ENCODE measurements around the gene PLEKHG4B.

- TF ChIP-seq CTCF (IDR thresholded peaks at IDR 0.05; ENCODE audit: poor library complexity, severe bottlenecking) (no peak), TAF1 (IDR thresholded peaks at IDR 0.05; ENCODE audit: low read depth) (no peak), EZH2 (IDR thresholded peaks at IDR 0.05; ENCODE audit: borderline replicate concordance, insufficient read depth, low read length, poor library complexity, severe bottlenecking) (no peak), EP300 (conservative IDR thresholded peaks at IDR 0.05; ENCODE audit: poor library complexity, severe bottlenecking) (no peak), REST (IDR thresholded peaks at IDR 0.05; ENCODE audit: borderline replicate concordance) (no peak), RAD21 (conservative IDR thresholded peaks at IDR 0.05) (no peak), MXI1 (conservative IDR thresholded peaks at IDR 0.05; ENCODE audit: poor library complexity, severe bottlenecking) (no peak)
Observed at GRCh38 chr5:203246-203930, 111.4 kb downstream of the PLEKHG4B start.
